Tibial nerve (tissue), 4 donors: ENCODE results near the gene MEP1A. TPM values are rescaled to one million over a fixed set of nuclear protein-coding genes. Genes with fewer than 3 reads are reported as not detected.
"Not testable (repeated sequence)": the region's sequence is repeated elsewhere in the genome, so short reads cannot be mapped to it uniquely, and the experiment has no call there.

Experiments used
- DNase-seq, 2 donors: peaks; one replicate each; pipeline ENCODE4 v3.0.0-alpha.2; 2019; ENCODE audit warnings: low spot score in 2 of 2
- H3K27ac ChIP-seq, 4 donors: fragments of 200-600 bp; sonication (generic) in 3 of 4; one replicate each; pipeline ENCODE4 v1.5.1; 2017 to 2019; ENCODE audit warnings: mild to moderate bottlenecking in 1 of 4
- H3K27me3 ChIP-seq, 2 donors: fragments of 200-600 bp; sonication (generic) in 1 of 2; one replicate each; pipeline versions ENCODE4 v1.5.1 to v1.6.0; 2017 to 2019
- H3K36me3 ChIP-seq, 3 donors: fragments of 200-600 bp; sonication (generic); one replicate each; pipeline ENCODE4 v1.5.1; 2018 to 2019
- H3K4me1 ChIP-seq, 4 donors: fragments of 200-600 bp; sonication (generic) in 3 of 4; one replicate each; pipeline ENCODE4 v1.5.1; 2017 to 2019
- H3K4me3 ChIP-seq, 4 donors: fragments of 200-600 bp; sonication (generic) in 3 of 4; one replicate each; pipeline ENCODE4 v1.5.1; 2017 to 2019; ENCODE audit warnings: mild to moderate bottlenecking in 1 of 4, moderate library complexity in 1 of 4
- H3K9me3 ChIP-seq, 4 donors: fragments of 200-600 bp; sonication (generic) in 3 of 4; one replicate each; pipeline ENCODE4 v1.5.1; 2017 to 2019
- EP300 ChIP-seq, 2 donors: sonication (generic); formaldehyde crosslinking; IDR thresholded peaks; one replicate each; pipeline ENCODE4 v1.6.1; 2017; ENCODE audit warnings: antibody characterized with exemption in 2 of 2, mild to moderate bottlenecking in 1 of 2
- POLR2A ChIP-seq, 2 donors: fragments of 450-650 bp; IDR thresholded peaks; one replicate each; pipeline ENCODE4 v1.6.1; 2017; ENCODE audit warnings: antibody characterized with exemption in 2 of 2, mild to moderate bottlenecking in 2 of 2, moderate library complexity in 2 of 2
- WGBS, 2 donors: methylation state at CpG; one replicate each; pipeline ENCODE4 v1.1.5; 2018; 5-methylcytosine and 5-hydroxymethylcytosine counted together
- total RNA-seq, 4 donors: library from RNA; depleted of rRNA; stranded (reverse); fragments of >200 nt; gene quantifications; one replicate each; pipeline ENCODE4 v1.1.0, GENCODE V29; 2016
- TF ChIP-seq, protein P1 (sequence below), 5 experiments: fragments of 200-600 bp in 3 of 5; fragments of 450-650 bp in 2 of 5; sonication (generic) in 3 of 5; IDR thresholded peaks; one replicate each; pipeline ENCODE4 v1.5.1; 2016 to 2019; ENCODE audit warnings: antibody characterized with exemption in 5 of 5, mild to moderate bottlenecking in 3 of 5, moderate library complexity in 2 of 5

The MEP1A gene
- total RNA-seq, 4 donors from 2014 or later = not detected

- DNase-seq = peak in 1 of 2 donors; percentile 26
- no peak overlapping the region for H3K27ac ChIP-seq
Measured at GRCh38 chr6:46757214-46757596, 36.0 kb upstream of the MEP1A start.

DNA sequence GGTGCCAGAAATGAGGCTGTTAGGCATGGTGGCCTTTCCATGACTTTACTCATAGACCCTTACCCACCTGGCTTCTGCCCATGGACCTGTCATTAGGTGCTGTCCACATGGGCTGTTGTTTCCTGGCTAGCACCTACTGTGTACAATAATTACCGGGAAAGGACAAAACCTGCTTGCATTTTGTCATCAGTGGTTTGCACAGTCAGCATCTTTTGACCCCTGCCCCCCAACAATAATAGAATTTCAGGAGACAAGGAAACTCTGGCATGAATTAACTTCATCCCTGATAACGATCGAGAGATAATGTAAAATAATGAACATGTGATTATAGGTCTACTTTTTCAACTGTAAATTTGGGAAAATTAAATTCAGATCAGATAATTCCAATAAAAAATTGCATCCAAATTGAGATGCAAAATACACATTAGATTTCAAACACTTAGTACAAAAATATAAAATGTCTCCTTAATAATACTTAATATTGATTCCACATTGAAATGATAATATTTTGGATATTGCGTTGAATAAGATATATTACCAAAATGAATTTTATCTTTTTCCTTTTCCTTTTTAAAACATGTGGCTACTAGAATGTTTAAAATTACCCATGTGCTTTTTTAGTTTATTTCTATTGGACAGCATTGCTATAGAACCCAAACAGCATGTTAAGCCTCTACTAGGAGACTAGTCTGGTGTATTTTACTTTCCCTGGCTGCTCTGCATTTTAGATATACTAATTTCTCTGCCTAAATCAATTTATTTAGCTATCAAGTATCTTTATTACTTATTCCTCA lies 34.0 kb upstream of the MEP1A start:
- 93 to 96% methylated on average over 4 of the region's 4 CpGs for WGBS, 2 donors
- Histone ChIP-seq H3K36me3 (no peaks in the 10 kb centered on the region), H3K9me3 (no peaks in the 10 kb centered on the region), H3K4me1 (peaks cover 0 to 17% (median 0%) of the 10 kb centered on the region in 4 donors), H3K27me3 (no peaks in the 10 kb centered on the region), H3K4me3 (no peak overlapping the region), H3K27ac (no peak overlapping the region)
- TF ChIP-seq, protein P1, sequence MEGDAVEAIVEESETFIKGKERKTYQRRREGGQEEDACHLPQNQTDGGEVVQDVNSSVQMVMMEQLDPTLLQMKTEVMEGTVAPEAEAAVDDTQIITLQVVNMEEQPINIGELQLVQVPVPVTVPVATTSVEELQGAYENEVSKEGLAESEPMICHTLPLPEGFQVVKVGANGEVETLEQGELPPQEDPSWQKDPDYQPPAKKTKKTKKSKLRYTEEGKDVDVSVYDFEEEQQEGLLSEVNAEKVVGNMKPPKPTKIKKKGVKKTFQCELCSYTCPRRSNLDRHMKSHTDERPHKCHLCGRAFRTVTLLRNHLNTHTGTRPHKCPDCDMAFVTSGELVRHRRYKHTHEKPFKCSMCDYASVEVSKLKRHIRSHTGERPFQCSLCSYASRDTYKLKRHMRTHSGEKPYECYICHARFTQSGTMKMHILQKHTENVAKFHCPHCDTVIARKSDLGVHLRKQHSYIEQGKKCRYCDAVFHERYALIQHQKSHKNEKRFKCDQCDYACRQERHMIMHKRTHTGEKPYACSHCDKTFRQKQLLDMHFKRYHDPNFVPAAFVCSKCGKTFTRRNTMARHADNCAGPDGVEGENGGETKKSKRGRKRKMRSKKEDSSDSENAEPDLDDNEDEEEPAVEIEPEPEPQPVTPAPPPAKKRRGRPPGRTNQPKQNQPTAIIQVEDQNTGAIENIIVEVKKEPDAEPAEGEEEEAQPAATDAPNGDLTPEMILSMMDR (IDR thresholded peaks at IDR 0.05) = no peak
- TF ChIP-seq POLR2A (IDR thresholded peaks at IDR 0.05) (no peak), EP300 (IDR thresholded peaks at IDR 0.05) (no peak)
- no peak for DNase-seq

More at GRCh38 chr6:46757214-46757596, 36.0 kb upstream of the MEP1A start:
- no peaks in the 10 kb centered on the region for H3K27me3 ChIP-seq
- peaks cover 0 to 17% (median 0%) of the 10 kb centered on the region in 4 donors for H3K4me1 ChIP-seq
- H3K4me3 ChIP-seq = no peak overlapping the region
- no peaks in the 10 kb centered on the region for H3K36me3 ChIP-seq
- WGBS, 2 donors = 46 to 58% methylated on average over 2 of the region's 2 CpGs
- TF ChIP-seq, protein P1 (IDR thresholded peaks at IDR 0.05) = no peak
- TF ChIP-seq POLR2A (IDR thresholded peaks at IDR 0.05) (no peak), EP300 (IDR thresholded peaks at IDR 0.05) (no peak)
- H3K9me3 ChIP-seq = no peaks in the 10 kb centered on the region

- no peaks in the 10 kb centered on the region for H3K27me3 ChIP-seq
- peaks cover 0 to 17% (median 0%) of the 10 kb centered on the region in 4 donors for H3K4me1 ChIP-seq
- H3K4me3 ChIP-seq = no peak overlapping the region
- H3K9me3 ChIP-seq = no peaks in the 10 kb centered on the region
- H3K36me3 ChIP-seq = no peaks in the 10 kb centered on the region
- TF ChIP-seq POLR2A (IDR thresholded peaks at IDR 0.05) (no peak), EP300 (IDR thresholded peaks at IDR 0.05) (no peak)
- TF ChIP-seq, protein P1 (IDR thresholded peaks at IDR 0.05) = no peak
- DNase-seq = no peak
- WGBS, 2 donors = 75 to 83% methylated on average over 3 of the region's 3 CpGs
- no peak overlapping the region for H3K27ac ChIP-seq
Measured at GRCh38 chr6:46760925-46761324, 32.3 kb upstream of the MEP1A start.

- 70 to 77% methylated on average over 2 of the region's 2 CpGs for WGBS, 2 donors
- H3K27me3 ChIP-seq = no peaks in the 10 kb centered on the region
- H3K36me3 ChIP-seq = no peaks in the 10 kb centered on the region
- no peak overlapping the region for H3K4me3 ChIP-seq
- H3K4me1 ChIP-seq = no peaks in the 10 kb centered on the region
- peaks cover 0 to 6% (median 1%) of the 10 kb centered on the region in 4 donors for H3K9me3 ChIP-seq
- H3K27ac ChIP-seq = no peak overlapping the region
- no peak for DNase-seq
- TF ChIP-seq EP300 (IDR thresholded peaks at IDR 0.05) (no peak), POLR2A (IDR thresholded peaks at IDR 0.05) (no peak)
- TF ChIP-seq, protein P1 (IDR thresholded peaks at IDR 0.05) = no peak
Measured at GRCh38 chr6:46763466-46763865, 29.7 kb upstream of the MEP1A start.

DNA sequence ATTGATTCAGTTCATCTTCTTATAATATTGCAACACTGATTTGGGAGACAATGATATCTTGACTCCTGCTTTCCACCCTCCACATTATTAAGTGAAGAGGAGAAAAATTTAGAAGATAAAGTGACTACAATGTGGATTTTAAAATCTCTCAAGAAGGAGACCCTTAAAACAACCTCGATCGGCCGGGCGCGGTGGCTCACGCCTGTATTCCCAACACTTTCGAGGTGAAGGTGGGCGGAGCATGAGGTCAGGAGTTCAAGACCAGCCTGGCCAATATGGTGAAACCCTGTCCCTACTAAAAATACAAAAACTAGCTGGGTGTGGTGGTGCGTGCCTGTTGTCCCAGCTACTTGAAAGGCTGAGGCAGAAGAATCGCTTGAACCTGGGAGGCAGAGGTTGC lies 28.9 kb upstream of the MEP1A start:
- H3K36me3 ChIP-seq = not testable (repeated sequence)
- 85 to 87% methylated on average over 10 of the region's 10 CpGs for WGBS, 2 donors

More for the DNA sequence above, 28.9 kb upstream of the MEP1A start:
- not testable (repeated sequence) for H3K4me1 ChIP-seq, H3K27ac ChIP-seq, H3K4me3 ChIP-seq, H3K9me3 ChIP-seq, H3K27me3 ChIP-seq, DNase-seq
